Neural cell (in vitro differentiated cells): Measurements from ENCODE around the gene ELF1. TPM values are rescaled to one million over a fixed set of nuclear protein-coding genes. Genes with fewer than 3 reads are reported as not detected.

Experiments
- H2AFZ ChIP-seq: fragments of 200-600, 300-800 bp; sonication (generic), shearing (Covaris generic); 2 replicates; pipeline ENCODE4 v1.6.0; 2014; ENCODE audit warnings: low read depth, mild to moderate bottlenecking, antibody characterized with exemption, low read length, moderate library complexity
- H3F3A ChIP-seq: fragments of 200-600 bp; shearing (Covaris generic); 2 replicates; pipeline ENCODE4 v1.6.1; 2016; ENCODE audit warnings: mild to moderate bottlenecking, moderate library complexity, mixed read lengths, antibody characterized with exemption, low read length; ENCODE audit not compliant: insufficient read depth, poor library complexity, severe bottlenecking
- H3K27ac ChIP-seq: fragments of 200-600, 300-800 bp; sonication (generic), shearing (Covaris generic); 2 replicates; pipeline ENCODE4 v1.5.1; 2014; ENCODE audit warnings: mild to moderate bottlenecking, low read length, moderate library complexity
- H3K27me3 ChIP-seq: fragments of 300-800, 200-600 bp; sonication (generic), shearing (Covaris generic); 2 replicates; pipeline ENCODE4 v1.6.0; 2014; ENCODE audit warnings: mild to moderate bottlenecking, low read depth, low read length, moderate library complexity; ENCODE audit not compliant: insufficient read depth
- H3K36me3 ChIP-seq: fragments of 300-800, 200-600 bp; sonication (generic), shearing (Covaris generic); 2 replicates; pipeline ENCODE4 v1.5.1; 2014; ENCODE audit warnings: mild to moderate bottlenecking, antibody characterized with exemption, low read length, moderate library complexity; ENCODE audit not compliant: insufficient read depth
- H3K4me2 ChIP-seq: fragments of 300-800, 200-600 bp; sonication (generic), shearing (Covaris generic); 2 replicates; pipeline ENCODE4 v1.6.0; 2014; ENCODE audit warnings: mild to moderate bottlenecking, low read length
- H3K4me3 ChIP-seq: fragments of 300-800, 200-600 bp; sonication (generic), shearing (Covaris generic); 2 replicates; pipeline ENCODE4 v1.5.1; 2014; ENCODE audit warnings: mild to moderate bottlenecking, low read length, moderate library complexity
- H3K79me2 ChIP-seq: fragments of 200-600 bp; shearing (Covaris generic); replicated peaks from 2 replicates; pipeline ENCODE4 v1.6.0; 2014; ENCODE audit warnings: mild to moderate bottlenecking, low read length, moderate library complexity; ENCODE audit not compliant: insufficient read depth
- H3K9ac ChIP-seq: fragments of 300-800, 200-600 bp; sonication (generic), shearing (Covaris generic); 2 replicates; pipeline ENCODE4 v1.6.1; 2016; ENCODE audit warnings: mild to moderate bottlenecking, low read length, mixed read lengths
- H3K9me2 ChIP-seq: fragments of 200-600 bp; shearing (Covaris generic); 2 replicates; pipeline ENCODE4 v1.6.1; 2016; ENCODE audit warnings: mild to moderate bottlenecking, low read length, mixed read lengths; ENCODE audit not compliant: insufficient read depth
- H3K9me3 ChIP-seq: fragments of 200-600, 300-800 bp; sonication (generic), shearing (Covaris generic); 2 replicates; pipeline ENCODE4 v1.6.1; 2016; ENCODE audit warnings: mild to moderate bottlenecking, mixed run types, low read length, moderate library complexity, mixed read lengths
- H4K20me1 ChIP-seq: fragments of 200-600 bp; shearing (Covaris generic); 2 replicates; pipeline ENCODE4 v1.6.1; 2016; ENCODE audit warnings: mild to moderate bottlenecking, mixed run types; ENCODE audit not compliant: insufficient read depth
- CTCF ChIP-seq: fragments of 450-650 bp; IDR thresholded peaks from 2 replicates; pipeline ENCODE4 v1.5.1; 2014; ENCODE audit warnings: antibody characterized with exemption, mild to moderate bottlenecking, moderate library complexity; ENCODE audit not compliant: poor library complexity, severe bottlenecking
- EP300 ChIP-seq: fragments of 450-650 bp; conservative IDR thresholded peaks from 2 replicates; pipeline ENCODE4 v1.6.1; 2014; ENCODE audit warnings: antibody characterized with exemption, mild to moderate bottlenecking, moderate library complexity; ENCODE audit not compliant: poor library complexity, severe bottlenecking
- MXI1 ChIP-seq: fragments of 450-650 bp; conservative IDR thresholded peaks from 2 replicates; pipeline ENCODE4 v1.6.1; 2014; ENCODE audit warnings: antibody characterized with exemption, mild to moderate bottlenecking; ENCODE audit not compliant: poor library complexity, severe bottlenecking
- POLR2AphosphoS5 ChIP-seq: IDR thresholded peaks from 2 replicates; pipeline ENCODE4 v1.6.1; 2012
- RAD21 ChIP-seq: fragments of 450-650 bp; conservative IDR thresholded peaks from 2 replicates; pipeline ENCODE4 v1.6.1; 2014; ENCODE audit warnings: antibody characterized with exemption, mild to moderate bottlenecking, moderate library complexity
- SMC3 ChIP-seq: fragments of 450-650 bp; conservative IDR thresholded peaks from 2 replicates; pipeline ENCODE4 v1.6.1; 2014; ENCODE audit warnings: antibody characterized with exemption, mild to moderate bottlenecking, moderate library complexity; ENCODE audit not compliant: poor library complexity
- TAF1 ChIP-seq: IDR thresholded peaks from 2 replicates; pipeline ENCODE4 v1.6.1; 2012; ENCODE audit warnings: low read depth
- polyA plus RNA-seq: library from polyadenylated mRNA; depleted of rRNA; stranded (reverse); fragments of >200 nt; gene quantifications from 2 replicates; pipeline ENCODE4 v1.2.3, GENCODE V29; 2014
- TF ChIP-seq, protein P1 (sequence below): IDR thresholded peaks from 2 replicates; pipeline ENCODE4 v1.6.1; 2012; ENCODE audit warnings: borderline replicate concordance

The ELF1 gene
- polyA plus RNA-seq, 1 donor from 2014 or later = 2.0 TPM

GRCh38 chr13:41002606-41003005 lies 16.5 kb downstream of the ELF1 start:
- Histone ChIP-seq H3K9me3 (no peaks in the 10 kb centered on the region), H3K36me3 (no peaks in the 10 kb centered on the region), H3K4me2 (no peak overlapping the region), H2AFZ (no peak overlapping the region), H3K27ac (no peak overlapping the region), H3K9ac (no peak overlapping the region), H3K4me3 (no peak overlapping the region), H3K27me3 (no peaks in the 10 kb centered on the region), H3F3A (no peaks in the 10 kb centered on the region), H3K9me2 (no peaks in the 10 kb centered on the region), H4K20me1 (no peaks in the 10 kb centered on the region), H3K79me2 (no peaks in the 10 kb centered on the region)
- TF ChIP-seq SMC3 = no peak
- no peak for TF ChIP-seq MXI1
- TF ChIP-seq TAF1 = no peak
- no peak for TF ChIP-seq RAD21

GRCh38 chr13:41001695-41002094 lies 17.4 kb downstream of the ELF1 start:
- Histone ChIP-seq H3K4me2 (no peak overlapping the region), H3K9ac (no peak overlapping the region), H3K4me3 (no peak overlapping the region), H3K9me2 (no peaks in the 10 kb centered on the region), H3K36me3 (no peaks in the 10 kb centered on the region), H3F3A (no peaks in the 10 kb centered on the region), H3K9me3 (no peaks in the 10 kb centered on the region), H3K79me2 (no peaks in the 10 kb centered on the region), H3K27ac (no peak overlapping the region), H4K20me1 (no peaks in the 10 kb centered on the region), H2AFZ (no peak overlapping the region), H3K27me3 (no peaks in the 10 kb centered on the region)
- TF ChIP-seq MXI1 = no peak

GRCh38 chr13:40999416-40999815 lies 19.7 kb downstream of the ELF1 start:
- H3K27me3 ChIP-seq = no peaks in the 10 kb centered on the region
- H3K79me2 ChIP-seq = no peaks in the 10 kb centered on the region
- no peaks in the 10 kb centered on the region for H3K9me2 ChIP-seq
- TF ChIP-seq EP300 = no peak
- no peaks in the 10 kb centered on the region for H4K20me1 ChIP-seq
- H3K36me3 ChIP-seq = no peaks in the 10 kb centered on the region
- no peak overlapping the region for H3K9ac ChIP-seq
- H3K27ac ChIP-seq = no peak overlapping the region
- H3K4me2 ChIP-seq = no peak overlapping the region
- H3K4me3 ChIP-seq = no peak overlapping the region
- no peaks in the 10 kb centered on the region for H3F3A ChIP-seq
- H3K9me3 ChIP-seq = no peaks in the 10 kb centered on the region
- no peak overlapping the region for H2AFZ ChIP-seq

- H3K9me3 ChIP-seq = no peaks in the 10 kb centered on the region
- no peaks in the 10 kb centered on the region for H4K20me1 ChIP-seq
- no peak overlapping the region for H3K27ac ChIP-seq
- H3K79me2 ChIP-seq = no peaks in the 10 kb centered on the region
- TF ChIP-seq RAD21 = no peak
- H3K9ac ChIP-seq = no peak overlapping the region
- no peak overlapping the region for H2AFZ ChIP-seq
- H3K9me2 ChIP-seq = no peaks in the 10 kb centered on the region
- H3K36me3 ChIP-seq = no peaks in the 10 kb centered on the region
- no peak overlapping the region for H3K4me2 ChIP-seq
- no peak overlapping the region for H3K4me3 ChIP-seq
- no peaks in the 10 kb centered on the region for H3F3A ChIP-seq
- no peaks in the 10 kb centered on the region for H3K27me3 ChIP-seq
Measured at GRCh38 chr13:40996426-40997092, 22.6 kb downstream of the ELF1 start.

GRCh38 chr13:40995997-40996396 lies 23.1 kb downstream of the ELF1 start:
- H3K36me3 ChIP-seq = no peaks in the 10 kb centered on the region
- no peak overlapping the region for H3K4me2 ChIP-seq
- no peaks in the 10 kb centered on the region for H3K9me2 ChIP-seq
- no peaks in the 10 kb centered on the region for H3F3A ChIP-seq
- no peaks in the 10 kb centered on the region for H3K27me3 ChIP-seq
- H3K79me2 ChIP-seq = no peaks in the 10 kb centered on the region
- no peaks in the 10 kb centered on the region for H3K9me3 ChIP-seq
- H3K9ac ChIP-seq = no peak overlapping the region
- no peak overlapping the region for H3K27ac ChIP-seq
- H4K20me1 ChIP-seq = no peaks in the 10 kb centered on the region
- H3K4me3 ChIP-seq = no peak overlapping the region
- no peak overlapping the region for H2AFZ ChIP-seq
- TF ChIP-seq TAF1 (no peak), POLR2AphosphoS5 (no peak), CTCF (no peak), RAD21 (no peak), EP300 (no peak), SMC3 (no peak), MXI1 (no peak)
- TF ChIP-seq, protein P1, sequence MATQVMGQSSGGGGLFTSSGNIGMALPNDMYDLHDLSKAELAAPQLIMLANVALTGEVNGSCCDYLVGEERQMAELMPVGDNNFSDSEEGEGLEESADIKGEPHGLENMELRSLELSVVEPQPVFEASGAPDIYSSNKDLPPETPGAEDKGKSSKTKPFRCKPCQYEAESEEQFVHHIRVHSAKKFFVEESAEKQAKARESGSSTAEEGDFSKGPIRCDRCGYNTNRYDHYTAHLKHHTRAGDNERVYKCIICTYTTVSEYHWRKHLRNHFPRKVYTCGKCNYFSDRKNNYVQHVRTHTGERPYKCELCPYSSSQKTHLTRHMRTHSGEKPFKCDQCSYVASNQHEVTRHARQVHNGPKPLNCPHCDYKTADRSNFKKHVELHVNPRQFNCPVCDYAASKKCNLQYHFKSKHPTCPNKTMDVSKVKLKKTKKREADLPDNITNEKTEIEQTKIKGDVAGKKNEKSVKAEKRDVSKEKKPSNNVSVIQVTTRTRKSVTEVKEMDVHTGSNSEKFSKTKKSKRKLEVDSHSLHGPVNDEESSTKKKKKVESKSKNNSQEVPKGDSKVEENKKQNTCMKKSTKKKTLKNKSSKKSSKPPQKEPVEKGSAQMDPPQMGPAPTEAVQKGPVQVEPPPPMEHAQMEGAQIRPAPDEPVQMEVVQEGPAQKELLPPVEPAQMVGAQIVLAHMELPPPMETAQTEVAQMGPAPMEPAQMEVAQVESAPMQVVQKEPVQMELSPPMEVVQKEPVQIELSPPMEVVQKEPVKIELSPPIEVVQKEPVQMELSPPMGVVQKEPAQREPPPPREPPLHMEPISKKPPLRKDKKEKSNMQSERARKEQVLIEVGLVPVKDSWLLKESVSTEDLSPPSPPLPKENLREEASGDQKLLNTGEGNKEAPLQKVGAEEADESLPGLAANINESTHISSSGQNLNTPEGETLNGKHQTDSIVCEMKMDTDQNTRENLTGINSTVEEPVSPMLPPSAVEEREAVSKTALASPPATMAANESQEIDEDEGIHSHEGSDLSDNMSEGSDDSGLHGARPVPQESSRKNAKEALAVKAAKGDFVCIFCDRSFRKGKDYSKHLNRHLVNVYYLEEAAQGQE = no peak
